Pancreas (tissue), 10 donors: Measurements from ENCODE around the gene ZKSCAN3. TPM values are rescaled to one million over a fixed set of nuclear protein-coding genes. Genes with fewer than 3 reads are reported as not detected.

Experiments used
- ATAC-seq, 4 donors: fragments of 200-7000 bp; cut with Tn5 transposase; one replicate each; pipeline versions ENCODE4 v1.8.0 to v1.9.1; 2020; ENCODE audit warnings: mild to moderate bottlenecking in 4 of 4, moderate library complexity in 4 of 4
- DNase-seq, 6 donors: peaks; one replicate each; pipeline ENCODE4 v3.0.0-alpha.2; 2020
- FAIRE-seq: peaks from 2 replicates; lab custom pipeline; 2012; peaks lifted over from hg19 to GRCh38; lab: Jason Lieb, UNC
- H3K27ac ChIP-seq, 4 donors: fragments of 200-600 bp; sonication (generic); 1 replicate in 3 of 4; 2 replicates in 1 of 4; pipeline versions ENCODE4 v1.5.0 to v1.8.0; 2020
- H3K27me3 ChIP-seq, 4 donors: fragments of 200-600 bp; one replicate each; pipeline ENCODE4 v1.8.0; 2021
- H3K36me3 ChIP-seq, 3 donors: fragments of 200-600 bp; sonication (generic) in 1 of 3; one replicate each; pipeline versions ENCODE4 v1.5.0 to v1.8.0; 2020 to 2021
- H3K4me1 ChIP-seq, 3 donors: fragments of 200-600 bp; one replicate each; pipeline ENCODE4 v1.8.0; 2021
- H3K4me3 ChIP-seq, 4 donors: fragments of 200-600 bp; sonication (generic) in 2 of 4; one replicate each; pipeline versions ENCODE4 v1.5.0 to v1.8.0; 2020 to 2021
- H3K9me3 ChIP-seq, 4 donors: fragments of 200-600 bp; one replicate each; pipeline ENCODE4 v1.8.0; 2021
- CTCF ChIP-seq, 4 donors: fragments of 200-600 bp; sonication (generic) in 3 of 4; IDR thresholded peaks; one replicate each; pipeline versions ENCODE4 v1.5.0 to v1.8.0; 2021; ENCODE audit warnings: antibody characterized with exemption in 4 of 4
- whole genome bisulfite sequencing, 2 donors: extraction: QIAGEN DNeasy Blood & Tissue Kit; methylation state at CpG; one replicate each; pipeline ENCODE4 v1.1.7; 2013; 5-methylcytosine and 5-hydroxymethylcytosine counted together
- intact Hi-C, 3 donors: fragments of 100-400 bp; cut with DNase I; formaldehyde crosslinking; loops; one replicate each; pipeline versions ENCODE4 v1.11.1 to v1.14.2; 2022
- polyA plus RNA-seq, 2 donors: library from polyadenylated mRNA; stranded (reverse); fragments of 200-250 nt; gene quantifications; one replicate each; pipeline ENCODE4 v1.2.3, GENCODE V29; 2013
- total RNA-seq, 6 donors: library from RNA; stranded (reverse); fragmentation: NEBNext Ultra II Directional in 4 of 6; extraction: Animal tissue kit (Norgen Biotek cat#: 25700) in 4 of 6; gene quantifications; one replicate each; pipeline versions ENCODE4 v1.2.1 to v1.2.4, GENCODE V29; 2021 to 2023
- donor health status: healthy with polysubstance abuse.
- donor health status: DM: no; HTN: no; CAD: no; lungs with moderate emphysema.
- donor health status: DM: no; HTN: no; CAD: no.
- donor health status: control.
- donor health status: control.
- donor health status: Bipolar disorder and iron deficiency.
- donor health status: DM: yes; HTN: yes; CAD: no.
- donor health status: DM: no; HTN: no; CAD: no.
- donor health status: DM: no; HTN: no; CAD: no.
- donor health status: DM: yes; HTN: yes; CAD: no.

The ZKSCAN3 gene
- total and polyA plus RNA-seq, 8 donors, result 1.2 to 5.0 (median 1.9) TPM

- intact Hi-C loops, result no loop called here
- H3K4me3 ChIP-seq, result no peak overlapping the region
- ATAC-seq, result no peak
- H3K27me3 ChIP-seq, result no peaks in the 10 kb centered on the region
- no peak overlapping the region for H3K27ac ChIP-seq
- peaks cover 0 to 21% (median 10%) of the 10 kb centered on the region in 3 donors for H3K36me3 ChIP-seq
- FAIRE-seq, result no peak
- H3K9me3 ChIP-seq, result no peaks in the 10 kb centered on the region
- TF ChIP-seq CTCF (IDR thresholded peaks at IDR 0.05), result no peak
- no peak for DNase-seq
- WGBS, 2 donors, result 94 to 96% methylated on average over 8 of the region's 8 CpGs
- no peaks in the 10 kb centered on the region for H3K4me1 ChIP-seq
These were observed 40.9 kb downstream of the ZKSCAN3 start for GRCh38 chr6:28390688-28391087.

- no peak overlapping the region for H3K27ac ChIP-seq
- H3K27me3 ChIP-seq, result no peaks in the 10 kb centered on the region
- H3K9me3 ChIP-seq, result no peaks in the 10 kb centered on the region
- 72 to 84% methylated on average over 5 of the region's 5 CpGs for WGBS, 2 donors
- no peak for TF ChIP-seq CTCF (IDR thresholded peaks at IDR 0.05)
- FAIRE-seq (no peak), DNase-seq (no peak), ATAC-seq (no peak)
- H3K36me3 ChIP-seq, result peaks cover 0 to 17% (median 10%) of the 10 kb centered on the region in 3 donors
- intact Hi-C loops, result no loop called here
- no peak overlapping the region for H3K4me3 ChIP-seq
- H3K4me1 ChIP-seq, result peaks cover 0 to 7% (median 0%) of the 10 kb centered on the region in 3 donors
These were observed 44.3 kb downstream of the ZKSCAN3 start for GRCh38 chr6:28393912-28394662.

DNA sequence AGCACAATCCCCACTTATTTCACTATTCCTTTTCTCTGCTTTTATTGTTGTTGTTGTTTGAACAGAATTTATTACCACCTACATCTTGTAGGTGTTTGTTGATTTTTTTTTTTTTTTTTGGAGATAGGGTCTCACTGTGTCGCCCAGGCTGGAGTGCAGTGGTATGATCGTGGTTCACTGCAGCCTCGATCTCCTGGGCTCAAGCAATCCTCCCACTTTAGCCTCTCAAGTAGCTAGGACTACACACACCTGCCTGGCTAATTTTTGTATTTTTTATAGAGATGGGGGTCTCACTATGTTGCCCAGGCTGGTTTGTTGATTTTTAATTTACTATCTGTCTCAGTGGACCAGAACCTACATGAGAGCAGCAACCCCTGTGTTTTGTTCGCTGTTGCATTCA lies 46.2 kb downstream of the ZKSCAN3 start:
- Histone ChIP-seq H3K27ac (no peak overlapping the region), H3K36me3 (peaks cover 0 to 9% (median 5%) of the 10 kb centered on the region in 3 donors), H3K4me3 (no peak overlapping the region), H3K4me1 (peaks cover 0 to 7% (median 0%) of the 10 kb centered on the region in 3 donors), H3K9me3 (no peaks in the 10 kb centered on the region), H3K27me3 (no peaks in the 10 kb centered on the region)
- intact Hi-C loops, result no loop called here
- DNase-seq (no peak), FAIRE-seq (no peak), ATAC-seq (no peak)
- no peak for TF ChIP-seq CTCF (IDR thresholded peaks at IDR 0.05)
- WGBS, 2 donors, result 96 to 97% methylated on average over 4 of the region's 4 CpGs

GRCh38 chr6:28399350-28400121 lies 49.8 kb downstream of the ZKSCAN3 start, which contains the start of gene ZSCAN12:
Gene ZSCAN12 (minus strand): TSS chr6:28399747. CDS start chr6:28398405, 1,342 bp downstream.
- peak; percentile 98 to 99 (median 98) for ATAC-seq
- intact Hi-C loops, result no loop called here
- peaks cover 0 to 7% (median 0%) of the 10 kb centered on the region in 3 donors for H3K4me1 ChIP-seq

More at GRCh38 chr6:28399350-28400121, 49.8 kb downstream of the ZKSCAN3 start, which contains the start of gene ZSCAN12:
- Histone ChIP-seq H3K4me3 (peak within 1 kb of the TSS; percentile 44 to 93 (median 79)), H3K27ac (peak within 1 kb of the TSS in 1 of 4 donors; percentile 10), H3K9me3 (no peaks in the 10 kb centered on the region), H3K36me3 (no peaks in the 10 kb centered on the region), H3K27me3 (no peaks in the 10 kb centered on the region)
- no peak for FAIRE-seq
- 0 to 1% methylated on average over 48 to 49 of the region's 49 CpGs for WGBS, 2 donors
- DNase-seq, result peak; percentile 76 to 90 (median 80)
- peak; percentile 22 to 54 (median 48) for TF ChIP-seq CTCF (IDR thresholded peaks at IDR 0.05)
